ENCODE data around the gene MCOLN3.
"Not testable (repeated sequence)": the region's sequence is repeated elsewhere in the genome, so short reads cannot be mapped to it uniquely, and the experiment has no call there.

Gene MCOLN3

DNA sequence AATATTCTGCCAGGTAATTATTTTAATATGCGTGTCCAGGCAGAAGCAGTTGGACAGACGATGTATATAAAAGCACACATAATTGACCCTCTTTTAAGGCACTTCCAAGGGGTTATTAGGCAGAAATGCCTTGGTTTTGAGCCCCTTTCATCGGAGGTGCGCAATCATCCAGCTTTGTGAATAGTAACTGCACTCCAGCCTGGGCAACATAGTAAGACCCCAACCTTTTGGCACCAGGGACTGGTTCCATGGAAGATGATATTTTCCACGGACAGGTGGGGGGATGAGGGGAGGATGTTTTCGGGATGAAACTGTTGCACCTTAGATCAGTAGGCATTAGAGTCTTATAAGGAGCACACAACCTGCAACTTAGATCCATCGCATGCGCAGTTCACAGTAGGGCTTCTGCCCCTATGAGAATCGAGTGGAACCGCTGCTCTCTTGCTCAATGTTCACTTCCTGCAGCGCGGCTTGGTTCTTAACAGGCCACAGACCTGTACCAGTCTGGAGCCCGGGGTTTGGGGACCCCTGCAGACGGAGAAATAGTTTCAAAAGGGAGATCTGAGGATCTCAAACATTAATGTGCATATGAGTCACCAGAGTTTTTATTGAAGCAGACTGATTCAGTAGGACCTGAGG lies 49.5 kb downstream of the MCOLN3 start:
- TF ChIP-seq, protein P1, sequence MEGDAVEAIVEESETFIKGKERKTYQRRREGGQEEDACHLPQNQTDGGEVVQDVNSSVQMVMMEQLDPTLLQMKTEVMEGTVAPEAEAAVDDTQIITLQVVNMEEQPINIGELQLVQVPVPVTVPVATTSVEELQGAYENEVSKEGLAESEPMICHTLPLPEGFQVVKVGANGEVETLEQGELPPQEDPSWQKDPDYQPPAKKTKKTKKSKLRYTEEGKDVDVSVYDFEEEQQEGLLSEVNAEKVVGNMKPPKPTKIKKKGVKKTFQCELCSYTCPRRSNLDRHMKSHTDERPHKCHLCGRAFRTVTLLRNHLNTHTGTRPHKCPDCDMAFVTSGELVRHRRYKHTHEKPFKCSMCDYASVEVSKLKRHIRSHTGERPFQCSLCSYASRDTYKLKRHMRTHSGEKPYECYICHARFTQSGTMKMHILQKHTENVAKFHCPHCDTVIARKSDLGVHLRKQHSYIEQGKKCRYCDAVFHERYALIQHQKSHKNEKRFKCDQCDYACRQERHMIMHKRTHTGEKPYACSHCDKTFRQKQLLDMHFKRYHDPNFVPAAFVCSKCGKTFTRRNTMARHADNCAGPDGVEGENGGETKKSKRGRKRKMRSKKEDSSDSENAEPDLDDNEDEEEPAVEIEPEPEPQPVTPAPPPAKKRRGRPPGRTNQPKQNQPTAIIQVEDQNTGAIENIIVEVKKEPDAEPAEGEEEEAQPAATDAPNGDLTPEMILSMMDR (IDR thresholded peaks at IDR 0.05; ENCODE audit: extremely low read depth, missing control alignments): no peak
- DNase-seq (ENCODE audit: low spot score): peak; percentile 37

DNA sequence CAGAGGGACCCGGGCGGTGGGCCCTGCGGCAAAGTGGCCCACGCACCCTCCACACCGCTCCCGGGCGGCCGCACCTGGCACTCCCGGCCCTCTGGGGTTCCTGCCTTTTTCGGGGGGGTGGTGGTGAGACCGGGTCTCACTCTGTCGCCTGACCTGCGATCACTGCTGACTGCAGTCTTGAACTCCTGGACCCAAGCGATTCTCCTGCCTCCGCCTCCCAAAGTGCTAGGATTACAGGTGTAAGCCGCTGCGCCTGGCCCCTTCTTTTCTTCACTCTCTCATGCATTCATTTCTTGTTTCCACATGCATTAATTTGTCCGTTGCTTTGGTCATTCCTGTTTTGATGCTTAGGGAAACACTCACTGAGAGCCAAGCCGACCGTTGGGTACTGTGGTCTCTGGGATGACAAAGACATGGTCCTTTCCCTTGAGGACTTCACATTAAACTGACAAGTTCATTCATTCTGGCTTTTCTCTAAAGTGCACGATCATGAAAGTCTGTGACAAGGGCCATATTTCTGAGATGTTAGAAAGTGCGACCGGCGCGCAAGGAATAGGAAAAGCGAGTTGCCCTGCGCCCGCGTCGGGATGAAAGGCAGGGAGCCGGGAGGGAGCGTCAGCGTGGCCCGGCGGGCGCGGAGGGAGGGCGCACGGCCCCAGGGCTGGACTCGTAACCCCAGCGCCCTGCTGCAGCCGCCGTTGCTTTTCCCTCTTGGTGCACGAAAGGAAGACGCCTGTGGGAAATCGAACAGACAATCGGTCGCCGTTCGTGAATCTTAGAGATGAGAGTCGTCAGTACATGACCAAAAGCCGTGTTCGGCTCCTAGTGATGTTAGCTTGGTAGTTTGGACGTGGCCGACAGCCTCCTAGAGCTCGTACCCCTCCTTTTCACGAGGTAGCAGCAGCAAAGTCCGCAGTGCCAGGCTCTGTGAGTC lies 50.4 kb downstream of the MCOLN3 start:
- peak; percentile 46 for DNase-seq (ENCODE audit: low spot score)
- TF ChIP-seq, protein P1 (IDR thresholded peaks at IDR 0.05; ENCODE audit: extremely low read depth, missing control alignments): no peak

DNA sequence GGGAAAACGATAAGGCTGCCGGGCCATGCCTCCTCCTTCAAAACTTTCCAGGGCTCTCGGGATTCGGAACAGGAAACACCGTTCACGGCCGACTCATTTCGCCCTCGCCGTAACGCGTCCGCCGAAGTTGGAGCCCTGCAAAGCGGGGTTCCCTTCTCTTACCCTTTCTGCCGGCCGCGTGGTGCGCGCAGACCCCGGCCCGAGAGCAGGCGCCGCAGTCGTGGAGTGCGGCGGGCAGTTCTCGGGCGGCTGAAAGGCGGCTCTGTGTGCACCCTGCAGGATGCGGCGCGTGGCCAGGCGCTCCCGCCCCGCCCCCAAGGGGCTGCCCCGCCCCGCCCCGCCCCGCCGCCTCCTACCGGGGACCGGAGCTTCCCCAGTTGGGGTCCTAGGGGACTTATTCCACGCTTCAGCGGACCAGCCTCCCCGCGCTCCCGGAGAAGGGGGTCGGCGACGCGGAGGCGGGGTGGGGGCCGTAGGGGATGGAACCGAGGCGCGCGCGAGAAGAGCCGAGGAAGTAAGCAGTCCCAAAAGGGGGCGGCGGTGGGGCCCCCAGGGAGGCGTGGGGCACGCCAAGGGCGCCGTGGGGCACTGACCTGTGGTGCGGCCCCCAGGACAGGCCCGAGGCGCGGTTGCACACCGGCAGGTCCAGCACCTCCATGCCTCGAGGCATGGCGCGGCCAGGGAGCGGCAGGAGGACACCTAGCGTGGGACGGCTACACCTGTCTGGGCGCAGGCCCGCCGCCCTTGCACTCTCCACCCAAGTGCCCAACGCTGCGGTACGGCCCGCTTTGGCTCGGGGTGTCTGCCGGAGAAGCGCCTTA lies 51.2 kb downstream of the MCOLN3 start, which contains the start of gene MCOLN2:
TSS of gene MCOLN2 (minus strand) at position 268 of the 821 bp plus-strand sequence. CDS start at position 27, 241 bp downstream.
- TF ChIP-seq, protein P1 (IDR thresholded peaks at IDR 0.05; ENCODE audit: extremely low read depth, missing control alignments): no peak
- peak; percentile 90 for DNase-seq (ENCODE audit: low spot score)

DNA sequence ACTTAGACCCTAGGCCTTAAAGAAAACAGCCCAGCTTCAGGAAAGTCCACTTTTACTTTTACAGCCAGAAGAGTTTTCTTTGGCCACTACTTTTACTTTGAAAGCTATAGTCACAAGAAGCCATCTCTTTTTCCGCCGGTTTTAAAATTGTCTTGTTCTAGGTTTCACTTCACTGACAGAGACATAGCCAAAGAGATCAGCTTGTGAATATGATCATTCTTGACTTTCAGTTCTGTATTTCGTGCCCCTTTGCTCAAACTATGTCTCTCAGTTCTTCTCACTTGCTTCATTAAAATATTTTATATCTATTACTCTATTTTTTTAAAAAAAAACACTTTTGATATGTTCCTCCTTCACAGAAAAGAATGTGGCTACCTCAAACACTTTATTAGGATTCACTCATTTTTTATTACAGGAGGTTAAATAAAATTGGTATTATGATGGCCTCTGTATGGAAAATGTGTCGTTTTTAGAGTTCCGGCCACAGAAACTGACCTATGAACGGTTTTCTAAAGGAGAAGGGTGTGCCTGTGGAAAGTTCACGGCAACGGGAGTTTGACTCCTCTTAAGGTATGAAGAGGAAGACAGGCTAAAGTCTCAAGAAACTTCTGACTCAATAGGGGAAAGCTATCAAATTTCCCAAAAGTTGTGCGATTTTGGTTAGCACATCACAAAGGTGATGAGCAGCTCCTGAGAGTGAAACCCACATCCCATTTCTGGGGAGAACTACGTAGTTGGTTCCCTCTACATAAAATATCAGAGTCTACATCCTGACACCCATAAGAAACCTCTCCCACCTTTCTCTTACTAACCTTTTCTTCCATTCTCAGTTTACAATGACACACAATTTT lies 52.6 kb downstream of the MCOLN3 start:
- DNase-seq (ENCODE audit: low spot score): peak; percentile 80
- TF ChIP-seq, protein P1 (IDR thresholded peaks at IDR 0.05; ENCODE audit: extremely low read depth, missing control alignments): no peak

DNA sequence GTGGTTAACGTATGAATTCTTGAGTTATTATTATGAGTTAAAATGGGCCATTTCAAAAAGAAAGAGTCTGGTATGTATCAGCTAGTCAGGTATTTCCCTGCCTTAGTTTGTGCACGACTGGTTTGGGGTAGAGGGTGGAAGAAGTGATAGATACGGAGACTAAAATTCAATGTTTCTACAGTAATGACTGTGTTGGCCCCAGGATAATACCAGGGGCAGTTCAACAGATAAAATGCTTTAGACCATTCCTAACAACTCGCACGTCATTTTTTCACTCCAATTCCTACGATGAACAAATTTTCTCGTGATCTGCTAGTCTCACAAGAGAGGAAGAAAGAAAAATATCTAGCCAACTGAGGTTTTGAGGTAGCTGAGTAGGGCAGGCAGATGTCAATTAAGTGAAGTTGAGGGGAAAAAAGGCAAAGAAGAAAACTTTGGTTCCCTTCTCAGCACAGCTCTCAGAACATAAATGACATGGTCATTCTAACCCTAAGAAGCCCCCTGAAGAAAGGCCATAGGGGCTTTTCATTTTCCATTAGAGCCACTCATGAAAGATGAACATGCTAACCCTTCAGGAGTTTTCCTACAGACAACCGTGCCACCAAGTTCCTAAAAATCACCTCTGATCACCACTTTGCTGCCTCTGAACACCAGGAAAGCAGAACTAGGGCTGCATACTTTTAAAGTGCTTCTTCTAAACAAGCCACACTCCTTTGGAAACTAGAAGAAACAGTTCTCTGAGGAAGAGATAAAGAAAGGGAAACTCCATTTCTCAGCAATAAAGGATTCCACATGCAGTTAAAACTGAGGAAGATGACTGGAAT lies 57.0 kb downstream of the MCOLN3 start:
- TF ChIP-seq, protein P1 (IDR thresholded peaks at IDR 0.05; ENCODE audit: extremely low read depth, missing control alignments): no peak
- DNase-seq (ENCODE audit: low spot score): no peak

DNA sequence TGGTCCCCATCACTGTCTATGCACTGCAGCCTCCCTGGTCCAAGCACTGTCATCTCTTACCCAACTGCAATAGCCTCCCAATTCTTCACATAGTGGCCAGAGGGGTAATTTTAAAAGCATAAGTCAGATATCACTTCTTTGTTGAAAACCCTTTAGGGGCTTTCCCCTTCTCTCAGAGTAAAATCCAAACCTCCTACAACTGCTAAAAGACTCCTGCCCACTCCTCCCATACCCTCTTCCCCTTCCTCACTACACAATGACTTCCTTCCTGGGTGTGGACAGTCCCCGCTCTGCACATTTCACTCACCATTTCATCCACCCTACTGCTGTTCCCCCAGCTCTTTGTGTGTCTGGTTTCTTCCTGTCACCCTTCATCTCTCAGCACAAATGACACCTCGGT lies 59.7 kb downstream of the MCOLN3 start:
- TF ChIP-seq, protein P1 (IDR thresholded peaks at IDR 0.05; ENCODE audit: extremely low read depth, missing control alignments): no peak
- DNase-seq (ENCODE audit: low spot score): peak; percentile 59

DNA sequence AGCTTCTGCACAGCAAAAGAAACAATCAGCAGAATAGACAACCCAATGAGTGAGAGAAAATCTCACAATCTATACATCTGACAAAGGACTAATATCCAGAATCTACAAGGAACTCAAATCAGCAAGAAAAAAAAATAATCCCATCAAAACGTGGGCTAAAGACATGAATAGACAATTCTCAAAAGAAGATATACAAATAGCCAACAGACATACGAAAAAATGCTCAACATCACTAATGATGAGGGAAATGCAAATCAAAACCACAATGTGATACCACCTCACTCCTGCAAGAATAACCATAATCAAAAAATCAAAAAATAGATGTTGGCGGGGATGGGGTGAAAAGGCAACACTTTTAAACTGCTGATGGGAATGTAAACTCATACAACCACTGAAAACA lies 61.7 kb downstream of the MCOLN3 start:
- DNase-seq (ENCODE audit: low spot score): not testable (repeated sequence)
